ENCODE measurements around the gene SLC6A11. TPM values are rescaled to one million over a fixed set of nuclear protein-coding genes. Genes with fewer than 3 reads are reported as not detected.

SLC6A11 gene
- total and polyA plus RNA-seq, 9 of the 15 experiments (the other 6 are each of a cell fraction or from before 2014, with no cell fraction given): 0.04 TPM; not detected in 8

DNA sequence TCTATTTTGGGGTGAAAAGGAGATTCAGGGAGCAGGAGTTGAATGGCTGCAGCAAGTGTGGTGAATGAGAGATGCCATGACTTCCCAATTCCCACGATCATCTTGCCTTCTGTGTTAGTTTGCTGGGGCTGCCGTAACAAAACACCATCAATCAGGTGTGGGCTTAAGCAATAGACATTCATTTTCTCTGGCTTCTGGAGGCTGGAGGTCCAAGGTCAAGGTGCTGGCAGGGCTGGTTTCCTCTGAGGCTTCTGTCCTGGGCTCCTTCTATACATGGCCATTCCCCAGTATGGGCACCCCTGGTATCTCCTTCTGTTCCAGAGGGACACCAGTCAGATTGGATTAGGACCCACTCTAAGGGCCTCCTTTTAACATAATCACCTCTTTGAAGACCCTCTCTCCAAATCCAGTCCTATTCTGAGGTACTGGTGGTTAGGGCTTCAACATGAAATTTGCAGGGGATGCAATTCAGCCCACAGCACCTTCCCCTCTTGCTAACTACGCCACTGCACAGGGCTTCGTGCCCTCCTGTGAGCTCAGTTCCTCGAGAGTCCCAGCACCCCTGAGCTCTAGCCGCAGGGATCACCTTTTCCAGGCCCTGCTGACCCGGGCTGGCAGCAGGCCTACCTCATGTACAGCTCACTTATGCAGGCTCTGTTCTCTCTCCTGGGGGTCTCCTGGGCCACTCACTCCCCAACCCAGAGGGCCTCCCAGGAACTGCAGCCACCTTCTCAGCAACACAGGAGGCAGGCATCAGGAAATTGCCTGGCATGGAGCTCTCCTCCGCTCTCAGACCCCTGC, 37.3 kb upstream of the SLC6A11 start:
- H4K20me1 ChIP-seq (replicated peaks; ENCODE audit: control insufficient read depth, insufficient read depth, low read length): peaks cover 3% of the 10 kb centered on the region
- no peak overlapping the region for H3K27ac ChIP-seq (ENCODE audit: extremely low read depth, low read depth, low read length)
- FAIRE-seq (no peak), ATAC-seq (no peak), DNase-seq (ENCODE audit: extremely low read depth in 1 of 4, low spot score in 3 of 4) (no peak)
- no peaks in the 10 kb centered on the region for H3K36me3 ChIP-seq (ENCODE audit: control insufficient read depth, insufficient read depth, low read length)
- no peak overlapping the region for H2AFZ ChIP-seq (ENCODE audit: low read depth, low read length)
- H3K9me1 ChIP-seq (ENCODE audit: control insufficient read depth, insufficient read depth, low read length): no peaks in the 10 kb centered on the region
- WGBS (ENCODE audit: insufficient coverage, low coverage, missing lambda C conversion rate): 2% methylated on average over 8 of the region's 8 CpGs
- intact Hi-C loops (cut with micrococcal nuclease) (no loop called here), in situ Hi-C loops (cut with MboI) (no loop called here)
- ChIA-PET CTCF (ENCODE audit: low intra/inter-chr PET ratio) (no interaction called here), POLR2A (no interaction called here)
- no peak overlapping the region for H3K4me2 ChIP-seq (ENCODE audit: insufficient read depth, low read length)
- TF ChIP-seq ZNF140 (CRISPR knock-in tag; IDR thresholded peaks at IDR 0.05): no peak
- TF ChIP-seq COPS2 (conservative IDR thresholded peaks at IDR 0.05): no peak
- no peak for TF ChIP-seq BMI1 (IDR thresholded peaks at IDR 0.05; ENCODE audit: low read length)
- TF ChIP-seq, protein P1, sequence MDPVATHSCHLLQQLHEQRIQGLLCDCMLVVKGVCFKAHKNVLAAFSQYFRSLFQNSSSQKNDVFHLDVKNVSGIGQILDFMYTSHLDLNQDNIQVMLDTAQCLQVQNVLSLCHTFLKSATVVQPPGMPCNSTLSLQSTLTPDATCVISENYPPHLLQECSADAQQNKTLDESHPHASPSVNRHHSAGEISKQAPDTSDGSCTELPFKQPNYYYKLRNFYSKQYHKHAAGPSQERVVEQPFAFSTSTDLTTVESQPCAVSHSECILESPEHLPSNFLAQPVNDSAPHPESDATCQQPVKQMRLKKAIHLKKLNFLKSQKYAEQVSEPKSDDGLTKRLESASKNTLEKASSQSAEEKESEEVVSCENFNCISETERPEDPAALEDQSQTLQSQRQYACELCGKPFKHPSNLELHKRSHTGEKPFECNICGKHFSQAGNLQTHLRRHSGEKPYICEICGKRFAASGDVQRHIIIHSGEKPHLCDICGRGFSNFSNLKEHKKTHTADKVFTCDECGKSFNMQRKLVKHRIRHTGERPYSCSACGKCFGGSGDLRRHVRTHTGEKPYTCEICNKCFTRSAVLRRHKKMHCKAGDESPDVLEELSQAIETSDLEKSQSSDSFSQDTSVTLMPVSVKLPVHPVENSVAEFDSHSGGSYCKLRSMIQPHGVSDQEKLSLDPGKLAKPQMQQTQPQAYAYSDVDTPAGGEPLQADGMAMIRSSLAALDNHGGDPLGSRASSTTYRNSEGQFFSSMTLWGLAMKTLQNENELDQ (CRISPR knock-in tag; IDR thresholded peaks at IDR 0.05; ENCODE audit: borderline replicate concordance): no peak
- TF ChIP-seq PURB (CRISPR knock-in tag; IDR thresholded peaks at IDR 0.05; ENCODE audit: low read depth): no peak
- no peak for TF ChIP-seq MCM7 (IDR thresholded peaks at IDR 0.05)
- no peak for TF ChIP-seq CTBP1 (IDR thresholded peaks at IDR 0.05; ENCODE audit: borderline replicate concordance)
- TF ChIP-seq, protein P2, sequence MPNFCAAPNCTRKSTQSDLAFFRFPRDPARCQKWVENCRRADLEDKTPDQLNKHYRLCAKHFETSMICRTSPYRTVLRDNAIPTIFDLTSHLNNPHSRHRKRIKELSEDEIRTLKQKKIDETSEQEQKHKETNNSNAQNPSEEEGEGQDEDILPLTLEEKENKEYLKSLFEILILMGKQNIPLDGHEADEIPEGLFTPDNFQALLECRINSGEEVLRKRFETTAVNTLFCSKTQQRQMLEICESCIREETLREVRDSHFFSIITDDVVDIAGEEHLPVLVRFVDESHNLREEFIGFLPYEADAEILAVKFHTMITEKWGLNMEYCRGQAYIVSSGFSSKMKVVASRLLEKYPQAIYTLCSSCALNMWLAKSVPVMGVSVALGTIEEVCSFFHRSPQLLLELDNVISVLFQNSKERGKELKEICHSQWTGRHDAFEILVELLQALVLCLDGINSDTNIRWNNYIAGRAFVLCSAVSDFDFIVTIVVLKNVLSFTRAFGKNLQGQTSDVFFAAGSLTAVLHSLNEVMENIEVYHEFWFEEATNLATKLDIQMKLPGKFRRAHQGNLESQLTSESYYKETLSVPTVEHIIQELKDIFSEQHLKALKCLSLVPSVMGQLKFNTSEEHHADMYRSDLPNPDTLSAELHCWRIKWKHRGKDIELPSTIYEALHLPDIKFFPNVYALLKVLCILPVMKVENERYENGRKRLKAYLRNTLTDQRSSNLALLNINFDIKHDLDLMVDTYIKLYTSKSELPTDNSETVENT (CRISPR knock-in tag; IDR thresholded peaks at IDR 0.05): no peak
- no peak for TF ChIP-seq FOXK2 (conservative IDR thresholded peaks at IDR 0.05 in 1 of 2, IDR thresholded peaks at IDR 0.05 in 1 of 2; ENCODE audit: low read depth in 2 of 2)
- no peak for TF ChIP-seq CBFA2T3 (IDR thresholded peaks at IDR 0.05)
- no peak for TF ChIP-seq TBL1XR1 (IDR thresholded peaks at IDR 0.05; ENCODE audit: low read length in 2 of 2)
- TF ChIP-seq DPF2 (IDR thresholded peaks at IDR 0.05): no peak
- no peak for TF ChIP-seq ZNF212 (CRISPR knock-in tag; IDR thresholded peaks at IDR 0.05)
- no peak for TF ChIP-seq CREM (IDR thresholded peaks at IDR 0.05; ENCODE audit: low read depth)
- TF ChIP-seq RBM15 (IDR thresholded peaks at IDR 0.05; ENCODE audit: insufficient read depth, low read length): no peak
- no peak for TF ChIP-seq GABPA (tag; conservative IDR thresholded peaks at IDR 0.05; ENCODE audit: low read depth)
- no peak for TF ChIP-seq IFI16 (CRISPR knock-in tag; IDR thresholded peaks at IDR 0.05)
- TF ChIP-seq FUS (optimal IDR thresholded peaks at IDR 0.05; ENCODE audit: low read depth, low read length): no peak
- TF ChIP-seq ZNF282 (CRISPR knock-in tag; IDR thresholded peaks at IDR 0.05): no peak
- no peak for TF ChIP-seq SIN3A (IDR thresholded peaks at IDR 0.05; ENCODE audit: borderline replicate concordance in 2 of 2, control insufficient read depth in 1 of 2, low read depth in 2 of 2, low read length in 2 of 2)
- peaks cover 0 to 20% of the 10 kb centered on the region in 2 experiments; a peak in 2 of 5 replicates for H3K27me3 ChIP-seq (ENCODE audit: control insufficient read depth in 2 of 2, insufficient read depth in 2 of 2, low read length in 2 of 2)
- H3K4me3 ChIP-seq: no peak overlapping the region
- BruUV-seq (replicated peaks): no TSS peak
- no peak overlapping the region for H3K9ac ChIP-seq (ENCODE audit: insufficient read depth in 1 of 2, low read depth in 2 of 2, low read length in 2 of 2)
- no peaks in the 10 kb centered on the region for H3K4me1 ChIP-seq (replicated peaks in 1 of 2; ENCODE audit: control insufficient read depth in 2 of 2, insufficient read depth in 2 of 2, low read length in 2 of 2)
- no peaks in the 10 kb centered on the region for H3K9me3 ChIP-seq (replicated peaks; ENCODE audit: control insufficient read depth, insufficient read depth, low read depth, low read length)
- no peaks in the 10 kb centered on the region for H3K79me2 ChIP-seq (ENCODE audit: control insufficient read depth, insufficient read depth, low read length)

Measured in K562 (cell line).